GM15510 (cell line): ENCODE data around the gene GFRA1.

ENCODE experiments used
- POLR2A ChIP-seq: IDR thresholded peaks from 3 replicates; pipeline ENCODE4 v1.6.1; 2011; ENCODE audit warnings: borderline replicate concordance; ENCODE audit not compliant: insufficient read length; ENCODE audit errors: extremely low read depth

Gene GFRA1

DNA sequence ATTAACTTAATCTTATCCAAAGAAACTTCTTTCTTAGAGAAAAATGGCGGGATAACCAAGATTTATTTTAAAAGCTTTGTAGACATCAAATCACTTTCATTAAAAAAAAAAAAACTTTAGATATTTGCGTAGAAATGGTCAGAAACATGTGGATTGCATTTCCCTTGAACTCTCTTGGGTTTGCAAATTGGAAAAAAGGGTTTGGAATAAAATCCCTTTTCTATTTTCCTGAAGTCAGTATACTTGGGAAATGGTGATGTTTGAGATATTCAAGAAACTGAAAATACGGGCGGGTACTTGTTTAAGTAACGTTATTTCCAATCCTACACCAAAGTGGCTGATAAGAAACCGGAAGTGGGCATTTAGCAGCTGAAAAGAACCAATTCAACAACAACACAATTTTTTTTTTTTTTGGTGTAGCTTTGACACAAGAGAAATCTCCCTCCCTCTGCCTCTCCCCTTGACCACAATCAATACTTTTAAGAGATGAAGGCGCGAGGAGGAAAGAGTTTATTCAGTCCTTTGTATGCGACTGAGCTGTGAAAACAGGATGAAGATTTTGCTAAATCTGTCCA is 13.7 kb upstream of the GFRA1 start:
- no peak for TF ChIP-seq POLR2A

DNA sequence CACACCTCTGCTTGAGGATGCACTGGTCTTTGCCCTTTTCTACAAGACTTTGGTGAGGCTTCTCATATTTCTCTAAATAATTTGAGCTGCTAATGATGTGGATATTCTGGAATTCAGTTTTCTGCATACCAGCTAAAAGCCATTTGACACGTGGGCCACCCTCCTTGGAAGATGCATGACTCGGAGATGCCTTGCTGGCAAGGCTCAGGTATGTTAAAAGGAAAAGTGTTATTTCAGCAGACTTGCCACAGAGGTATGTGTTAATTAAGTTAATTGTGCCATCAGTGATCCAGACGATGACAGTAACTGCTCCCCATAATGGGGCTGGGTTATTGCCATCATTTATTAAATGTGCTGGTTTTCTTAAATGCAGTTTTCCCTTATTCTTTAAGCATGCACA is 8.8 kb upstream of the GFRA1 start:
- no peak for TF ChIP-seq POLR2A

DNA sequence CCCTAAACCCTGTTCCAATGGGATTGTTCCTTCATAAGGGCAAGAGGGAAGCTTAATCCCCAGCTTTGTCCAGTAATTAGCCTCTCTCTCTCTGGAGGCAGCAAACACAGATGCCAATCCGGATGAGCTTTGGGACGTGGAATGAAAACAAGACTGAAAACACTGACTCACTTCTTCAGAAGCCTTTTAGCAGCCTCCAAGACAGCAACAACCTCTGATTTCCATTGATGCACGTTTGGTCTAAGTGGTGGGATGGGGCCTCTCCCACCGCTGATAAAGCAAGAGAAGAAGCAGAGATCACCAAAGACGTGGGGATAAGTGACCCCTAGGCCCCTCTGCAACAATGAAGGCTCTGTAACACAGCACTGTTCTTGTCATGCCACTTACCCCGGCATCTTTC is 5.8 kb upstream of the GFRA1 start:
- no peak for TF ChIP-seq POLR2A

DNA sequence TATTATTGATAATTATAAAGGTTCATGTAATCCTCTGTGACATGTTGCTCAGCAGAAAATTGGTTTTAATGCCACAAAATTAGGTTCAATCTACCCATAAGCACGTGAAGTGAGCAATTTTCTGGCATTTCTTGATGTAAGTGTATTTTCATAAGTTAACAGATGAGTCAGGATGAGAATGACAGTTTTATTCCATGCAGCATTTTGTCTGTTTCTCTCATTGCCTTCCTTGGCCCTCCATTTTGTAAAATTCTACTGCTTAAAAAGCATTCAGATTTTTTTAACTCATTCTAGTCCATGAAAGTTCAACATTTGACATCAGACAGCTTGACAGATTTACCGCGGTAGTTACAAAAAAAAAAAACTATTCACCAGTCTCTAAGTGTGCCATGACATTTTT is 4.0 kb upstream of the GFRA1 start:
- TF ChIP-seq POLR2A: no peak

DNA sequence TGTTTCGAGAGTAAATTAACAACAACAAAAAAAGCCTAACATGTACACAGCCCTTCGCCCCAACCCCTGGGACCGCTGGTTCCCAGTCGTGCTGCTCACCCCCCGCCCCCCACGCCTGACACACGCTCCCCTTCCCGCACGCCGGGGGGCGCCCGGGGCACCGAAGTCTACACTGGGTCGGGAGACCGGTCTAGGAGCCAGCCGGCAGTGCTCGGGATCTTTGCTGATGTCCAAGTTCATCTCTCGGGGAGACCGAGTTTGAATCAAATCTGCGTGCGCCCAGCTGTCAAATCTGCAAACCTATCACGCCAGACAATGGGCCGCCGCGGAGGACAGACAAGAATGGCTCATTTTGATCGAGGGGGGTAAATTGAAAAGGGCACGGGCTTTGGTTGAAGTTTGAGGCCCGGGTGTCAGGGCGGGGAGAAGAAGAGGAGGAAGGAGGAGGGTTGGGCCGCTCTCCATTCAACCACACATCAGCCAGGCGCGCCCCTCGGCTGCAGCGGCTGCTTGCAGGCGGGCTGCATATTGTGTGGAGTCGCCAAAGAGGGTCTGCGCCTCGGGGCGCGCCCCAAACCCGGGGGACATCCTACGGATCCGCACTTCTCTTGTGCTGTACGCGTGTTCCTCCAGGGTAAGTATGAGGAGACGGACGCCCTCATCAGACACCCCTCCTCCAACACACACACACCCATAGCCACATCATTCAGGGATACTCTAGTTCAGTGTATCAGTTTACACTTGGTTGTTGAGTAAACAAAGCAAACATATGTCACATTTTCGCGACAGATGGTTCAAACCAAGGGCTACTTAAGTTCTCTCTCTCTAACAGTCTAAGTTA is 1.3 kb upstream of the GFRA1 start:
- TF ChIP-seq POLR2A: no peak

DNA sequence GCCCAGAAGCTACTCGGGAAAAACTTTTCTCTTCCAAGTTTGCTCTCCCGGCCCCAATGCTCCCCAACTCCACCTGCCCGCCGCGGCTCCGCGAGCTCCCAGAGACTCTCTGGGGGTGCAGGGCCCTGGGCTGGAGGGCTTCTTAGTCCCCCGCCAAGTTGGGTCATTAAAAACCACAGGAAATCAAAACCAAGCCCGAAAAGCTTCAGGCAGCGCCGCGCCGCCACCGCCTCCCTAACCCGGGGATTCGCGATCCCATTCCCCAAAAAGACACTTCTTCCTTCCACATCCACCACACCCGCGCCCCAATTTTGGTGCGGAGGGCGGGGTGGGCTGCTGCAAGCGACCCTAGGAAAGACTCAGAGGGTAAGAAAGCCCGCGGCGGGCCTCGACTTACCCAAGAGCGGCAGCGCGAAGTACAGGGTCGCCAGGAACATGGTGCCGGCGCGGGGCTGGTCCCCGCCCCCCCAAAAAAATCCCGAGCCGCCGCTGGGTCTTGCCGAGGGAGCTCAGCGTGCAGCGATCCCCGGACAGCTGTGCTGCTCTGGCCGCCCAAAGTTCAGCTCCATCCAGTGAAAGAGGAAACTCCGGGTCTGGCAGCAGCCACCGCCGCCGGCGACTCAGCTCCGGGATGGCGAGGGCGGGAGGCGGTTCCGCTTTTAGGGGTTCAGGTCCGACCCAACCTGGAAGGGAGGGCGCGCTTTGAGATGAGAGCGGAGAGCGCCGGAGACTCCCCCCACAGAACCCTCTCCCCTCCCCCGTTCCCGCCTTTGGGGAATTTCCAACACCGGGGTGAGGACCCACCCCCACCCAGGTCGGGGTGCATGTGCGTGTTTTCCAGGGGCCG is 1.2 kb downstream of the GFRA1 start:
- TF ChIP-seq POLR2A: no peak

DNA sequence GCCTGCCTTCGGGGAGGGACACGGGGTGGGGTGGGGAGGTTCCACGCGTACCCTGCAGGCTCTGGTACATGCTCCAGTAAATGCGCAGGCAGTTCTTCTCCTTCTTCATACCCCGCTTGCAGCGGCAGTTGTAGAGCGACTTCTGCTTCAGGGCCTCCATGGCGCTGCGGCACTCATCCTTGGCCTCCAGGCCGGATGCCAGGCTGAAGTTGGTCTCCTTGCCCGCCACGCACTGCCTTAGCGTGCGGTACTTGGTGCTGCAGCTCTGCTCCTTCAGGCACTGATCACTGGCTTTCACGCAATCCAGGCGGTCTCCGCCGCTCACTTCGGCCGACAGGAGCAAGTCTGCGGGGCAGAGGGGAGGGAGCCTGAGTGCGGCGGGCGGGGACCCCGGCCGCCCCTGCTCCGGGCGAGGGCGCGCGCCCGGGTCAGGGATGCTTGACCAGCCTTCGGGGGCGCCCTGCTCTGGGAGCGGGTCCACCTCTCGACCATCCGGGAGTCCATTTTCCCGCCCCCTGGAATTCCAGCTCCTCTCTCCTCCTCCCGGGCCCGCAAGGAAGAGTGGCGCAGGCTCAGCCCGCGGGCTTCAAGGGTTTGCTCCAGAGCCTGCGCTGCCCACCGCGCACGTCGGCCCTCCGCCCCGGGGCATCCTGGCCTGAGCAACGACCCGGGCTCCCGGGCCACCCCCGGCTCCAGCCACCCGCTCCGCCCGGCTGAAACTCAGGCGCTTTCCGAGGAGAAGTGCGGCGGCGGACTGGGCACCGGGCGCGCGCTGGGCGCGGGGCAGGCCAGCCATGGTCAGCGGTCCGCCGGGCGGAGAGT is 2.0 kb downstream of the GFRA1 start:
- no peak for TF ChIP-seq POLR2A

DNA sequence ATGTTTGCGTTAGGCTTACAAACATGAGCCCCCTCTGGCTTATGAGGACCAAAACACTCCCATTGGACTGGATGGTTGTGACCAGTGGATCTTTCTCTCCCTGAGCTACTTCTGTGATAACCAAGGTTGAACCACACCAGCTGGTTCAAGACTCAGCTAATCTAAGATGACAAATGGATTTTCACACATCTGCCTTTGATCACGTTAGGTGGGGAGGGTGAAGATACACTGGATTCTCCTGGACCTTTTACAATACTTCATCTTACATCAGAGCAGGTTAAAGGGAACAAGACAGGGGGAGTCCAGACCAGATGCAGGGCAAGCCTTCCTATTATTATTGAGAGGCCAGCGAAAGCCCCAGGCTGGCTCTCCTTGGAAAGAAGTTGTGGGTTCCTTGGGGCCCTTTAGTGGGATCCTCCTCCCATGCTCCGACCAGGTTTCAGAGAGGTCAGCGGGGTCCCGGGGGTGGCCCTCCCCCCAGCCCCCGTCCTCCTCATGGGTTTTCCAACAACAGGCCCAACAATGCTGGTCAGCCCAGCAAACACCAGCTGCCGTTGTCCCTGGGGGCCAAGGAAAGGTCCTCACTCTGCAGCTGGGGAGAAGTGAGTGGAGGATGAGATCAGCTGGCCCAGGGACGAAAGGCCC is 2.8 kb downstream of the GFRA1 start:
- no peak for TF ChIP-seq POLR2A

DNA sequence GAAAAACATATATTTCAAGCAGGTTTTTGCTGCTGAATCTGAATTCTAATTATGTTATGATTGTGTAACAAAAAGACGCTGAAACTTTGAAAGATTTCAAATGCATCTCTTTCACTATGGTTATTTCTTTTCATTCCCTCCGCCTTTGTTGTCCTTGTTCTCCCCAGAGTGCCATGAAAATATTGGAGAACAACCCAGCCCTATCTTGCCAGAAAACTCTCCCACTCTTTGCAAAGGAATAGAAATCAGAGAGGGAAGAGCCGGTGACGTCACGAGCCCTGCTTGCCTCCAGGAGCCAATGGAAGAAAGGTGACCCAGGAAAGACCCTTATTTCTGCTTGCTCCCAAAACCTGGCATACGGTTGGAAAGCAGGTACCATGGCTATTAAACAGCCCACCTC is 3.4 kb downstream of the GFRA1 start:
- no peak for TF ChIP-seq POLR2A

DNA sequence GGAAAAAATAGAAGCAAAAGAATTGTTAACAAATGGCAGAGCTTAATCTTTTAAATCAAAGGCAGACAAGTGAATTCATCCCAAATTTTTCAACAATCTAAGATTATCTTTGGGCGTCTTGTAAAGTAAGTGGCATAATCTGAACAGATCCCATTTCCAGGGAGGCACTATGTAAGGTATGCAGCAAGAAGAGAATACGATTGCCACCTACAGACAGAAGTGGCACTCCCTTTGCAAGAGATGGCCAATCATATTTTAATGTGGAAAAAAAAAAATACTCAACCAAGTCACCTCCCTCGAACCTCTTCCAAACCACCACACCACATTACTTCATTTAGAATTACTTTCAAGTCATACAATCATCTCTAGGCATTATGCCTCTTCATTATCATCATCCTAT is 4.0 kb downstream of the GFRA1 start:
- TF ChIP-seq POLR2A: no peak

DNA sequence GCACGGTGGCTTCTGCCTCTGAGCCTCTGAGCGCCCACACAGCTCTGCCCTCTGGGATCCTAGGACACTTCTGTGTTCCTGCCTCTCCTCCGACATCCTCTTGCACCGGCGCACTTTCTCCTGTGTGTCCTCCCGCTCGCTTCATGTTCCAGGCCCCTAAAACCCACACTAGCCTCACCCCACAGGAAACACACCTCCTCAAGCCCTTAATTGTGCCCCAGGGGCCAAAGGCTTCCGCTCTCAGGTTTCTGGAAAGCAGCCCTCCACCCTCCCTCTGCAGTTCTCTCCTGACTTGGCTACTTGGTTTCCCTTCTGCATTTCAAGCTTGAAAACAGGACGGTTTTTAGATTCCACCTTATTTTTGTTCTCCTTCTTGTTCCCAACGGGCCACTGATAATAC is 7.3 kb downstream of the GFRA1 start:
- no peak for TF ChIP-seq POLR2A

DNA sequence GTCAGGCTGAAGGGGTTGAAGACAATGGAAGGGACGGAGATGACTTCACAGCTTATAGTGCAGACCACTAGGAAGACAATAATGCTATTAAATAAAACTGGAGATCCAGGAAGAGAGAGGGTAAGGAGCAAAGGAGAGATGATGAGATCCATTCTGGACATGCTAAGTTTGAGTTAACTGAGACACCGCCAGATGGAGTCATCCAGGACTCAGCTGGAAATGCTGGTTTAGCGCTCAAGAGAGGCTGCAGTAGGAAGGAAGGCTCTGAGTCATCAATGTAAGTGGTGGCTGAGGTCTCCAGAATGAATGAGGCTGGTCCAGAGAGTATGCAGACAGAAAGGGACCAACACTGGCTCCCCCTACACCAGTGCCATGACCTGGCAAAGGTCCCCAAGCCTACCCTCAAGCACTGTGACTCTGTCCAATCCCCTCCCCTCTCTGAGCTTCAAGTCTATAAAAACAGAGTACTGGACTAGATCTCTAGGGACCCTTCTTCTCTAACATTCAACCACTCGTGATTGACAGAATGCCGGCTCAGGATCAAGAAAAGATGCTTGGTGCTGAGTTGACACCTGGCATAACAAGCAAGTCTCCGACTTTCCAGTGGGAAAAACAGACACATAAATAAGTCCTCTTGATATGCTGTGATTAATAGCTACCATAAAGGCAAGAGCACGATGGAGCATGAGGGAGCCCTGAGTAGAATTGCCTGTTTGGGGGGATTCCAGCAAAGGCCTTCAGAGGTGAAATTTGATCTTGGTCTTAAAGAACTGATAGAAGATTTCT is 8.9 kb downstream of the GFRA1 start:
- no peak for TF ChIP-seq POLR2A

DNA sequence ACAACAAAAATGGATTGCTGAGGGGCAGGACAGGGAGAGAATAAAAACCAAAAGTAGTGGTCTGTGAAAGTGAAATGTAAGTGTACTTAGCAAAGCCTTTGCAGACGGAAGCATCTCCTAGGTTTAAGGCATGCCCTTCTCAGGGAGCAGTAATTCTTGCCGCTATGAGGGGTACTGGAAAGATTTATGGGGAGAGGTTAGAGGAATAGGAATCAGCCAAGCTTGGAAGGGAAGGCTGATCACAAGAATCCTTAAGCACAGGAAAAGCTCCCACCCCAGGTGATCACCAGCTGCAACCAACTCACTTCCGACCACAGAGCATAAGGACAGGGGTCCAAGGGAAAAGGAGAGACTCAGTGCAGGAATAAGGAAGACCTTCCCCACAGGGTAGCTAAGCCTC is 10.3 kb downstream of the GFRA1 start:
- TF ChIP-seq POLR2A: no peak
